B cell (primary cell): Measurements from ENCODE around the gene EMC10. TPM values are rescaled to one million over a fixed set of nuclear protein-coding genes. Genes with fewer than 3 reads are reported as not detected.

Source experiments
- ATAC-seq: fragments of 200-7000 bp; cut with Tn5 transposase; one replicate; pipeline ENCODE4 v1.10.0; 2021; ENCODE audit warnings: low read depth, mild to moderate bottlenecking, moderate number of reproducible peaks, moderate library complexity
- CTCF ChIA-PET: fragments of 350-600 bp; sonication (Branson Sonifier 250); formaldehyde crosslinking; loops from one replicate; lab custom pipeline; 2021; ENCODE audit warnings: antibody characterized with exemption, inconsistent platforms; lab: Charles Lee
- POLR2A ChIA-PET: fragments of 350-600 bp; sonication (Branson Sonifier 250); formaldehyde crosslinking; loops from one replicate; lab custom pipeline; 2021; ENCODE audit warnings: antibody characterized with exemption; lab: Charles Lee
- DNase-seq: peaks from one replicate; pipeline ENCODE4 v3.0.0; 2013
- H2AFZ ChIP-seq: 2 replicates; pipeline ENCODE4 v1.6.1; 2012; ENCODE audit warnings: mild to moderate bottlenecking, low read depth, low read length; ENCODE audit not compliant: insufficient read depth, poor library complexity, severe bottlenecking
- H3K27ac ChIP-seq, 2 donors: 1 replicate in 1 of 2; 2 replicates in 1 of 2; pipeline ENCODE4 v1.5.1; 2012 to 2013; ENCODE audit warnings: low read length in 2 of 2, mild to moderate bottlenecking in 2 of 2, moderate library complexity in 1 of 2
- H3K27me3 ChIP-seq, 4 experiments: fragments of 200-600 bp in 1 of 4; sonication (generic) in 1 of 4; replicated peaks in 1 of 4; 1 replicate in 2 of 4; 2 replicates in 2 of 4; pipeline versions ENCODE4 v1.6.1 to v1.7.0; 2013 to 2016; ENCODE audit warnings: low read length in 3 of 4, mild to moderate bottlenecking in 2 of 4, mixed read lengths in 1 of 4, moderate library complexity in 1 of 4; ENCODE audit not compliant: insufficient read depth in 4 of 4, control insufficient read depth in 3 of 4; ENCODE audit errors: control extremely low read depth in 1 of 4
- H3K36me3 ChIP-seq, 2 experiments: replicated peaks in 1 of 2; 1 replicate in 1 of 2; 2 replicates in 1 of 2; pipeline versions ENCODE4 v1.6.1 to v1.7.1; 2013; ENCODE audit warnings: low read length in 1 of 2; ENCODE audit not compliant: insufficient read depth in 2 of 2, control insufficient read depth in 1 of 2; ENCODE audit errors: control extremely low read depth in 1 of 2, extremely low read depth in 1 of 2
- H3K4me1 ChIP-seq, 2 donors: fragments of 200-600 bp in 1 of 2; sonication (generic) in 1 of 2; 1 replicate in 1 of 2; 2 replicates in 1 of 2; pipeline versions ENCODE4 v1.5.1 to v1.6.1; 2013 to 2017; ENCODE audit warnings: low read length in 2 of 2; ENCODE audit not compliant: control insufficient read depth in 2 of 2, insufficient read depth in 2 of 2
- H3K4me2 ChIP-seq: replicated peaks from 2 replicates; pipeline ENCODE3; 2012; ENCODE audit warnings: mild to moderate bottlenecking, low read depth, low read length; ENCODE audit not compliant: poor library complexity, severe bottlenecking
- H3K4me3 ChIP-seq, 5 experiments: fragments of 200-600 bp in 1 of 5; sonication (generic) in 1 of 5; 1 replicate in 3 of 5; 2 replicates in 2 of 5; pipeline versions ENCODE4 v1.5.1 to v1.7.0; 2011 to 2016; ENCODE audit warnings: low read length in 4 of 5, mild to moderate bottlenecking in 4 of 5, low read depth in 2 of 5, control low read depth in 1 of 5, moderate library complexity in 1 of 5; ENCODE audit not compliant: insufficient read depth in 1 of 5; ENCODE audit errors: control extremely low read depth in 1 of 5, extremely low read depth in 1 of 5
- H3K79me2 ChIP-seq: fragments of 200-600 bp; sonication (generic); one replicate; pipeline ENCODE4 v1.6.0; 2016; ENCODE audit warnings: low read length; ENCODE audit not compliant: control insufficient read depth, insufficient read depth
- H3K9ac ChIP-seq: fragments of 200-600 bp; sonication (generic); 2 replicates; pipeline ENCODE4 v1.6.1; 2017; ENCODE audit warnings: mild to moderate bottlenecking, low read length, moderate library complexity
- H3K9me3 ChIP-seq, 3 donors: one replicate each; pipeline versions ENCODE4 v1.6.1 to v1.7.1; 2013; ENCODE audit warnings: low read length in 2 of 3; ENCODE audit not compliant: control insufficient read depth in 2 of 3, insufficient read depth in 1 of 3; ENCODE audit errors: control extremely low read depth in 1 of 3
- H4K20me1 ChIP-seq: 2 replicates; pipeline ENCODE4 v1.6.0; 2012; ENCODE audit warnings: mild to moderate bottlenecking, low read length; ENCODE audit not compliant: insufficient read depth, control insufficient read depth, poor library complexity, severe bottlenecking
- H3K27ac Mint-ChIP-seq: one replicate; pipeline ENCODE4 v1.8.0; 2021; ENCODE audit warnings: mixed read lengths
- H3K27me3 Mint-ChIP-seq: one replicate; pipeline ENCODE4 v1.8.0; 2021; ENCODE audit warnings: mixed read lengths
- H3K4me1 Mint-ChIP-seq: one replicate; pipeline ENCODE4 v1.8.0; 2021; ENCODE audit warnings: mixed read lengths
- H3K4me3 Mint-ChIP-seq: one replicate; pipeline ENCODE4 v1.8.0; 2021; ENCODE audit warnings: mixed read lengths
- H3K9me3 Mint-ChIP-seq: one replicate; pipeline ENCODE4 v1.8.0; 2022; ENCODE audit warnings: mixed read lengths; ENCODE audit not compliant: insufficient read depth
- CTCF ChIP-seq: fragments of 200-600 bp; IDR thresholded peaks from one replicate; pipeline ENCODE4 v1.8.0; 2022; ENCODE audit warnings: antibody characterized with exemption, mild to moderate bottlenecking
- EZH2 ChIP-seq: IDR thresholded peaks from 2 replicates; pipeline ENCODE4 v1.6.1; 2012; ENCODE audit warnings: borderline replicate concordance, low read depth, mild to moderate bottlenecking, moderate library complexity, low read length; ENCODE audit not compliant: insufficient read depth, poor library complexity, severe bottlenecking
- WGBS: methylation state at CpG from one replicate; pipeline ENCODE4 v1.1.5; 2013; ENCODE audit warnings: missing lambda C conversion rate; ENCODE audit not compliant: insufficient coverage; 5-methylcytosine and 5-hydroxymethylcytosine counted together
- intact Hi-C: fragments of 100-400 bp; cut with micrococcal nuclease; formaldehyde crosslinking; loops from one replicate; pipeline ENCODE4 v1.10.0; 2022
- polyA plus RNA-seq: library from polyadenylated mRNA; depleted of rRNA; stranded (reverse); fragments of >200 nt; gene quantifications from 2 replicates; pipeline ENCODE4 v1.2.3, GENCODE V29; 2012
- total RNA-seq, 2 donors: library from RNA; stranded (reverse); fragments of 120-200 nt in 1 of 2; gene quantifications; 1 replicate in 1 of 2; 2 replicates in 1 of 2; pipeline versions ENCODE4 v1.2.3 to v1.2.4, GENCODE V29; 2013 to 2022

Gene EMC10
- total and polyA plus RNA-seq, 2 donors (not counting 1 experiment from before 2014, with no cell fraction given), result 51.1 to 88.1 TPM

DNA sequence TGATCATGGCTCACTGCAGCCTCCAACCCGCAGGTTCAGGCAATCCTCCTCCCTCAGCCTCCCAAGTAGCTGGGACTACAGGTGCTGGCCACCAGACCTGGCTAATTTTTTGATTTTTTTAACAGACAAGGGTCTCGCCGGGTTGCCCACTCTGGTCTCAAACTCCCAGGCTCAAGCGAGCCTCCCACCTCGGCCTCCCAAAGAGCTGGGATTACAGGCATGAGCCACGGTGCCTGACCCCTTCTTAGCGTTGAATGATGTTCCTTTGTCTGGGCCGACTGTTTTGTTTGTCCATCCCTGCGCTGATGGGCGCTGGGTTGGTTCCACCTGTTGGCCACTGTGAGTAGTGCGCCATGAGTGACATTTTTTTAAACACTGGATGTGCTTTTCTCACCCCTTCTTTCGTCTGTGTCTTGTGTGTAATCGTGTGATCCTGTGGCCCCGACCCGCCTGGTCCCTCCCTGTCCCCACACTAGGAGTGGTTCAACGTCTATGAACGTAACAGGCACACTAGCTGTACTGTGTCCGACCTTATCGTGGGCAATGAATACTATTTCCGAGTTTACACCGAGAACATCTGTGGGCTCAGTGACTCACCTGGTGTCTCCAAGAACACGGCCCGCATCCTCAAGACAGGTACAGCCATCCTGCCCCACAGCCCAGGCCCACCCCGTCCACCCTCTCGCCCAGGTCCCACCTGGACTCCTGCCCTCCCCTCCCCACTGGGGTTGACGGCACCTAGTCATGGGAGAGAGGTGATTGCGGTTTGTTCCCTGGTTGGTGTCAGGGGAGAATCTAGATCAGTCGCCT lies 15.0 kb upstream of the EMC10 start:
- no peaks in the 10 kb centered on the region for H4K20me1 ChIP-seq
- Mint-ChIP-seq H3K27ac (peak overlapping the region; percentile 74), H3K4me3 (peak overlapping the region; percentile 54), H3K27me3 (no peaks in the 10 kb centered on the region), H3K4me1 (peaks cover 18% of the 10 kb centered on the region), H3K9me3 (no peaks in the 10 kb centered on the region)
- no peaks in the 10 kb centered on the region for H3K79me2 ChIP-seq
- H3K27ac ChIP-seq, result peak overlapping the region; percentile 79 to 84
- H3K4me1 ChIP-seq, result peaks cover 21 to 26% of the 10 kb centered on the region in 2 donors
- peak overlapping the region; percentile 50 for H2AFZ ChIP-seq
- ATAC-seq (peak; percentile 70), DNase-seq (peak; percentile 87)
- H3K27me3 ChIP-seq, result no peaks in the 10 kb centered on the region
- ChIA-PET CTCF (interaction anchor here (0.7 to 4.3 kb wide), 30 partner anchors 9 to 461 kb away, joined by 3 to 131 read pairs (median 6); partner anchors contain the start of genes JOSD2, KCNC3, NAPSA and NR1H2), POLR2A (interaction anchor here (0.9 to 2.1 kb wide), 12 partner anchors 25 to 128 kb away, joined by 4 to 16 read pairs (median 7); partner anchors contain the start of genes NR1H2, POLD1 and SPIB)
- 28% methylated on average over 21 of the region's 28 CpGs for WGBS
- TF ChIP-seq CTCF (peak; percentile 93), EZH2 (no peak)
- no peak overlapping the region for H3K9ac ChIP-seq
- H3K4me3 ChIP-seq, result no peak overlapping the region
- intact Hi-C loops, result loop anchor here (1.0 to 2.0 kb wide), 7 partner anchors 27 to 208 kb away; partner anchors contain the start of gene NR1H2
- H3K36me3 ChIP-seq, result no peaks in the 10 kb centered on the region
- no peaks in the 10 kb centered on the region for H3K9me3 ChIP-seq
- peak overlapping the region; percentile 73 for H3K4me2 ChIP-seq

- CTCF ChIA-PET, result interaction anchor here (1.0 to 4.3 kb wide), 11 partner anchors 11 to 120 kb away, joined by 3 to 131 read pairs (median 8); partner anchors contain the start of genes NAPSA, NR1H2, POLD1 and SPIB
- peaks cover 18% of the 10 kb centered on the region for H3K4me1 Mint-ChIP-seq
- POLR2A ChIA-PET, result interaction anchor here (0.6 kb wide), 1 partner anchor 161 kb away, joined by 8 read pairs; no protein-coding TSS in a partner anchor
These were observed 13.3 kb upstream of the EMC10 start for GRCh38 chr19:50462970-50463369.

More at GRCh38 chr19:50462970-50463369, 13.3 kb upstream of the EMC10 start:
- intact Hi-C loops, result no loop called here
- no peaks in the 10 kb centered on the region for H3K9me3 ChIP-seq
- no peaks in the 10 kb centered on the region for H3K27me3 Mint-ChIP-seq
- peaks cover 21 to 26% of the 10 kb centered on the region in 2 donors for H3K4me1 ChIP-seq
- no peak overlapping the region for H3K9ac ChIP-seq
- no peaks in the 10 kb centered on the region for H3K9me3 Mint-ChIP-seq
- H3K79me2 ChIP-seq, result no peaks in the 10 kb centered on the region
- H2AFZ ChIP-seq, result no peak overlapping the region
- H3K36me3 ChIP-seq, result no peaks in the 10 kb centered on the region
- TF ChIP-seq EZH2 (no peak), CTCF (no peak)
- no peak overlapping the region for H3K4me3 ChIP-seq
- DNase-seq (no peak), ATAC-seq (no peak)
- H3K27ac ChIP-seq, result no peak overlapping the region
- H4K20me1 ChIP-seq, result no peaks in the 10 kb centered on the region
- 79% methylated on average over 3 of the region's 7 CpGs for WGBS
- no peak overlapping the region for H3K27ac Mint-ChIP-seq
- no peak overlapping the region for H3K4me3 Mint-ChIP-seq
- no peak overlapping the region for H3K4me2 ChIP-seq
- H3K27me3 ChIP-seq, result no peaks in the 10 kb centered on the region
